Ishikawa (cell line): ENCODE measurements around the gene SCN4A.

Source experiments
- CEBPB ChIP-seq: IDR thresholded peaks from 2 replicates; pipeline ENCODE4 v1.6.1; 2012
- CREB1 ChIP-seq: IDR thresholded peaks from 2 replicates; pipeline ENCODE4 v1.6.1; 2012; ENCODE audit warnings: low read depth
- EGR1 ChIP-seq: IDR thresholded peaks from 2 replicates; pipeline ENCODE4 v1.6.1; 2012
- EP300 ChIP-seq: IDR thresholded peaks from 2 replicates; pipeline ENCODE4 v1.6.1; 2012; ENCODE audit warnings: borderline replicate concordance
- FOXM1 ChIP-seq: IDR thresholded peaks from 2 replicates; pipeline ENCODE4 v1.6.1; 2012; ENCODE audit warnings: low read depth, borderline replicate concordance
- MAX ChIP-seq: IDR thresholded peaks from 2 replicates; pipeline ENCODE4 v1.6.1; 2012
- NFIC ChIP-seq: IDR thresholded peaks from 2 replicates; pipeline ENCODE4 v1.6.1; 2012
- RAD21 ChIP-seq: IDR thresholded peaks from 2 replicates; pipeline ENCODE4 v1.6.1; 2012; ENCODE audit warnings: low read depth
- REST ChIP-seq: IDR thresholded peaks from 2 replicates; pipeline ENCODE4 v1.6.1; 2012; ENCODE audit warnings: low read depth, mild to moderate bottlenecking
- TAF1 ChIP-seq: IDR thresholded peaks from 2 replicates; pipeline ENCODE4 v1.6.1; 2012; ENCODE audit warnings: low read depth, mild to moderate bottlenecking
- TCF12 ChIP-seq: IDR thresholded peaks from 2 replicates; pipeline ENCODE4 v1.6.1; 2012; ENCODE audit warnings: low read depth
- TEAD4 ChIP-seq: IDR thresholded peaks from 2 replicates; pipeline ENCODE4 v1.6.1; 2012
- USF1 ChIP-seq: IDR thresholded peaks from 2 replicates; pipeline ENCODE4 v1.6.1; 2012
- YY1 ChIP-seq: IDR thresholded peaks from 2 replicates; pipeline ENCODE4 v1.6.1; 2012; ENCODE audit warnings: low read depth
- ZBTB7A ChIP-seq: IDR thresholded peaks from 2 replicates; pipeline ENCODE4 v1.6.1; 2012; ENCODE audit warnings: low read depth

Gene SCN4A

GRCh38 chr17:63993368-63993985, 20.8 kb upstream of the SCN4A start:
- TF ChIP-seq CREB1: no peak
- no peak for TF ChIP-seq USF1
- no peak for TF ChIP-seq FOXM1
- no peak for TF ChIP-seq NFIC
- no peak for TF ChIP-seq TEAD4
- TF ChIP-seq REST: no peak
- no peak for TF ChIP-seq CEBPB
- no peak for TF ChIP-seq ZBTB7A
- no peak for TF ChIP-seq RAD21
- TF ChIP-seq TCF12: no peak
- TF ChIP-seq EP300: no peak
- no peak for TF ChIP-seq MAX
- TF ChIP-seq YY1: no peak
- TF ChIP-seq EGR1: no peak
- TF ChIP-seq TAF1: no peak

- no peak for TF ChIP-seq CEBPB
- no peak for TF ChIP-seq MAX
- no peak for TF ChIP-seq TCF12
- TF ChIP-seq FOXM1: no peak
- TF ChIP-seq CREB1: no peak
Observed at GRCh38 chr17:63991611-63992010, 18.9 kb upstream of the SCN4A start.

GRCh38 chr17:63989622-63990345, 17.1 kb upstream of the SCN4A start:
- no peak for TF ChIP-seq EP300
- TF ChIP-seq MAX: no peak

GRCh38 chr17:63988741-63989621, 16.3 kb upstream of the SCN4A start:
- no peak for TF ChIP-seq TCF12

GRCh38 chr17:63988127-63988478, 15.4 kb upstream of the SCN4A start:
- TF ChIP-seq RAD21 (no peak), YY1 (no peak), TAF1 (no peak), CEBPB (no peak)

GRCh38 chr17:63987221-63988126, 14.8 kb upstream of the SCN4A start:
- no peak for TF ChIP-seq EGR1
- no peak for TF ChIP-seq EP300
- no peak for TF ChIP-seq TCF12
- no peak for TF ChIP-seq MAX
- no peak for TF ChIP-seq CREB1
- TF ChIP-seq USF1: no peak
- no peak for TF ChIP-seq TEAD4
- no peak for TF ChIP-seq RAD21

- no peak for TF ChIP-seq TCF12
Observed at GRCh38 chr17:63986821-63987220, 14.1 kb upstream of the SCN4A start.
